ENCODE data around the gene ADAP1.

DNA sequence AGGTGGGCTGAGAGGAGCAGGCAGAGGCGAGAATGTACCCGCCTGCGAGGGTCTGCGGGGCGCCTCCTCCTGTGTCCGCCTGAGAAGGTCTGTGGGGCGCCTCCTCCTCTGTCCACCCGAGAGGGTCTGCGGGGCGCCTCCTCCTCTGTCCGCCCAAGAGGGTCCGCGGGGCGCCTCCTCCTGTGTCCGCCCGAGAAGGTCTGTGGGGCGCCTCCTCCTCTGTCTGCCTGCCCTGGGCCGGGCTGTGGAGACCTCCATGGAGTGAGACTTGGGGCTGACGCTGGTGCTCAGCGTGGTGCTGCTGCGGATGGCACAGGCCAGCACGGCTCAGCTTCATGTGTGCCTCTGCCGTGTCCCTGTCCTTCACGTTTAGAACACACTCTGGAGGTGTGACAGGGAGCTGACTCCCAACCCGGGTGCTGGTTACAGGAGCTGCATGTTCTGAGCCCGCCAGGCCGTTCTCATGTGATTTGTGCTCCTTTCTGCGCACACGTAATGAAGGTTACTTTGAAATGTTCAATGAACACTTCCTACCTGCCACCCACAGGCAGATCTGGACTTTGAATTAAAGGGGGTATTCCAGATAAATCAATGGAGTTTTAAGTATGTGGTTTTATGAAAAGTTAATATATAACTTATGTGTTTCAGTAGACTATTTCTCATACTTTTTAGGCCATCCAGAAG is 98.7 kb downstream of the ADAP1 start:
- TF ChIP-seq, protein P1, sequence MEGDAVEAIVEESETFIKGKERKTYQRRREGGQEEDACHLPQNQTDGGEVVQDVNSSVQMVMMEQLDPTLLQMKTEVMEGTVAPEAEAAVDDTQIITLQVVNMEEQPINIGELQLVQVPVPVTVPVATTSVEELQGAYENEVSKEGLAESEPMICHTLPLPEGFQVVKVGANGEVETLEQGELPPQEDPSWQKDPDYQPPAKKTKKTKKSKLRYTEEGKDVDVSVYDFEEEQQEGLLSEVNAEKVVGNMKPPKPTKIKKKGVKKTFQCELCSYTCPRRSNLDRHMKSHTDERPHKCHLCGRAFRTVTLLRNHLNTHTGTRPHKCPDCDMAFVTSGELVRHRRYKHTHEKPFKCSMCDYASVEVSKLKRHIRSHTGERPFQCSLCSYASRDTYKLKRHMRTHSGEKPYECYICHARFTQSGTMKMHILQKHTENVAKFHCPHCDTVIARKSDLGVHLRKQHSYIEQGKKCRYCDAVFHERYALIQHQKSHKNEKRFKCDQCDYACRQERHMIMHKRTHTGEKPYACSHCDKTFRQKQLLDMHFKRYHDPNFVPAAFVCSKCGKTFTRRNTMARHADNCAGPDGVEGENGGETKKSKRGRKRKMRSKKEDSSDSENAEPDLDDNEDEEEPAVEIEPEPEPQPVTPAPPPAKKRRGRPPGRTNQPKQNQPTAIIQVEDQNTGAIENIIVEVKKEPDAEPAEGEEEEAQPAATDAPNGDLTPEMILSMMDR (IDR thresholded peaks at IDR 0.05): no peak
- TF ChIP-seq POLR2A (IDR thresholded peaks at IDR 0.05): no peak
